Measurements from ENCODE around the gene TGIF2. TPM values are rescaled to one million over a fixed set of nuclear protein-coding genes. Genes with fewer than 3 reads are reported as not detected.

The TGIF2 gene
- total and polyA plus RNA-seq, 9 of the 15 experiments (the other 6 are each of a cell fraction or from before 2014, with no cell fraction given): 6.8 to 27.8 (median 15.7) TPM

DNA sequence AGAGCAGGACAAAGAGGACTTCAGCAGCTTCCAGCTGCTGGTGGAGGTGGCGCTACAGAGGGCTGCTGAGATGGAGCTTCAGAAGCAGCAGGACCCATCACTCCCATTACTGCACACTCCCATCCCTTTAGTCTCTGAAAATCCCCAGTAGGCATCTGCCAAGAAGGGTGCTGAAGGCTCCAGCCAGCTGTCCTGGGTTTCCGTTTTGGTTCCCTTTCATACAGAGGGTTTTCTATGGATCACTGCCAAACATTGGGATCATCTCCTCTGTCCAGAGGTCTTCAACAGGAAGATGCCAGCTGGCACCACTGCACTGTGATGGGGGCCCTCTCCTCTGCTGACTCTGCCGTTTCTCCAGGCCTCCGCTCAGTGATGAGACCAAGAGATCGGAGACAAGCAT, 17.9 kb downstream of the TGIF2 start:
- ChIA-PET POLR2A (interaction anchor here (0.7 kb wide), 2 partner anchors 15 to 594 kb away, joined by 4 read pairs; no protein-coding TSS in a partner anchor), CTCF (ENCODE audit: low intra/inter-chr PET ratio) (no interaction called here)
- H3K27ac ChIP-seq (ENCODE audit: extremely low read depth, low read depth, low read length): no peak overlapping the region; the same call in 2 of the 3 replicates
- H3K79me2 ChIP-seq (ENCODE audit: control insufficient read depth, insufficient read depth, low read length): no peaks in the 10 kb centered on the region
- no peak overlapping the region for H3K4me3 ChIP-seq
- H3K9me1 ChIP-seq (ENCODE audit: control insufficient read depth, insufficient read depth, low read length): peaks cover 3% of the 10 kb centered on the region
- no peaks in the 10 kb centered on the region for H3K9me3 ChIP-seq (replicated peaks; ENCODE audit: control insufficient read depth, insufficient read depth, low read depth, low read length)
- no peak overlapping the region for H2AFZ ChIP-seq (ENCODE audit: low read depth, low read length)
- no peak for DNase-seq (ENCODE audit: extremely low read depth in 1 of 4, low spot score in 3 of 4)
- no peak for FAIRE-seq
- peaks cover 18% of the 10 kb centered on the region; the same call in 2 of the 3 replicates for H3K36me3 ChIP-seq (ENCODE audit: control insufficient read depth, insufficient read depth, low read length)
- H3K9ac ChIP-seq (ENCODE audit: insufficient read depth in 1 of 2, low read depth in 2 of 2, low read length in 2 of 2): peak overlapping the region in 1 of 2 experiments; percentile 82; a peak in 2 of 4 replicates
- no peak overlapping the region for H3K4me2 ChIP-seq (ENCODE audit: insufficient read depth, low read length)
- no peaks in the 10 kb centered on the region for H3K27me3 ChIP-seq (ENCODE audit: control insufficient read depth in 2 of 2, insufficient read depth in 2 of 2, low read length in 2 of 2)
- peaks cover 7 to 11% of the 10 kb centered on the region in 2 experiments for H3K4me1 ChIP-seq (replicated peaks in 1 of 2; ENCODE audit: control insufficient read depth in 2 of 2, insufficient read depth in 2 of 2, low read length in 2 of 2)
- WGBS (ENCODE audit: insufficient coverage, low coverage, missing lambda C conversion rate): 93% methylated on average over 5 of the region's 5 CpGs
- BruUV-seq (replicated peaks): no TSS peak
- intact Hi-C loops (cut with micrococcal nuclease) (no loop called here), in situ Hi-C loops (cut with MboI) (no loop called here)
- ATAC-seq: no peak
- H4K20me1 ChIP-seq (replicated peaks; ENCODE audit: control insufficient read depth, insufficient read depth, low read length): peaks cover 8% of the 10 kb centered on the region; the same call in 1 of the 2 replicates
- TF ChIP-seq, protein P1, sequence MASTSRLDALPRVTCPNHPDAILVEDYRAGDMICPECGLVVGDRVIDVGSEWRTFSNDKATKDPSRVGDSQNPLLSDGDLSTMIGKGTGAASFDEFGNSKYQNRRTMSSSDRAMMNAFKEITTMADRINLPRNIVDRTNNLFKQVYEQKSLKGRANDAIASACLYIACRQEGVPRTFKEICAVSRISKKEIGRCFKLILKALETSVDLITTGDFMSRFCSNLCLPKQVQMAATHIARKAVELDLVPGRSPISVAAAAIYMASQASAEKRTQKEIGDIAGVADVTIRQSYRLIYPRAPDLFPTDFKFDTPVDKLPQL (IDR thresholded peaks at IDR 0.05; ENCODE audit: extremely low read depth, insufficient read length): no peak
- TF ChIP-seq, protein P2, sequence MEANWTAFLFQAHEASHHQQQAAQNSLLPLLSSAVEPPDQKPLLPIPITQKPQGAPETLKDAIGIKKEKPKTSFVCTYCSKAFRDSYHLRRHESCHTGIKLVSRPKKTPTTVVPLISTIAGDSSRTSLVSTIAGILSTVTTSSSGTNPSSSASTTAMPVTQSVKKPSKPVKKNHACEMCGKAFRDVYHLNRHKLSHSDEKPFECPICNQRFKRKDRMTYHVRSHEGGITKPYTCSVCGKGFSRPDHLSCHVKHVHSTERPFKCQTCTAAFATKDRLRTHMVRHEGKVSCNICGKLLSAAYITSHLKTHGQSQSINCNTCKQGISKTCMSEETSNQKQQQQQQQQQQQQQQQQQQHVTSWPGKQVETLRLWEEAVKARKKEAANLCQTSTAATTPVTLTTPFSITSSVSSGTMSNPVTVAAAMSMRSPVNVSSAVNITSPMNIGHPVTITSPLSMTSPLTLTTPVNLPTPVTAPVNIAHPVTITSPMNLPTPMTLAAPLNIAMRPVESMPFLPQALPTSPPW (CRISPR knock-in tag; IDR thresholded peaks at IDR 0.05): no peak
- TF ChIP-seq, protein P3, sequence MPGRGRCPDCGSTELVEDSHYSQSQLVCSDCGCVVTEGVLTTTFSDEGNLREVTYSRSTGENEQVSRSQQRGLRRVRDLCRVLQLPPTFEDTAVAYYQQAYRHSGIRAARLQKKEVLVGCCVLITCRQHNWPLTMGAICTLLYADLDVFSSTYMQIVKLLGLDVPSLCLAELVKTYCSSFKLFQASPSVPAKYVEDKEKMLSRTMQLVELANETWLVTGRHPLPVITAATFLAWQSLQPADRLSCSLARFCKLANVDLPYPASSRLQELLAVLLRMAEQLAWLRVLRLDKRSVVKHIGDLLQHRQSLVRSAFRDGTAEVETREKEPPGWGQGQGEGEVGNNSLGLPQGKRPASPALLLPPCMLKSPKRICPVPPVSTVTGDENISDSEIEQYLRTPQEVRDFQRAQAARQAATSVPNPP (IDR thresholded peaks at IDR 0.05; ENCODE audit: borderline replicate concordance, insufficient read depth, insufficient read length): no peak
- TF ChIP-seq, protein P4, sequence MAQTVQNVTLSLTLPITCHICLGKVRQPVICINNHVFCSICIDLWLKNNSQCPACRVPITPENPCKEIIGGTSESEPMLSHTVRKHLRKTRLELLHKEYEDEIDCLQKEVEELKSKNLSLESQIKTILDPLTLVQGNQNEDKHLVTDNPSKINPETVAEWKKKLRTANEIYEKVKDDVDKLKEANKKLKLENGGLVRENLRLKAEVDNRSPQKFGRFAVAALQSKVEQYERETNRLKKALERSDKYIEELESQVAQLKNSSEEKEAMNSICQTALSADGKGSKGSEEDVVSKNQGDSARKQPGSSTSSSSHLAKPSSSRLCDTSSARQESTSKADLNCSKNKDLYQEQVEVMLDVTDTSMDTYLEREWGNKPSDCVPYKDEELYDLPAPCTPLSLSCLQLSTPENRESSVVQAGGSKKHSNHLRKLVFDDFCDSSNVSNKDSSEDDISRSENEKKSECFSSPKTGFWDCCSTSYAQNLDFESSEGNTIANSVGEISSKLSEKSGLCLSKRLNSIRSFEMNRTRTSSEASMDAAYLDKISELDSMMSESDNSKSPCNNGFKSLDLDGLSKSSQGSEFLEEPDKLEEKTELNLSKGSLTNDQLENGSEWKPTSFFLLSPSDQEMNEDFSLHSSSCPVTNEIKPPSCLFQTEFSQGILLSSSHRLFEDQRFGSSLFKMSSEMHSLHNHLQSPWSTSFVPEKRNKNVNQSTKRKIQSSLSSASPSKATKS (CRISPR knock-in tag; IDR thresholded peaks at IDR 0.05): no peak
- TF ChIP-seq, protein P5, sequence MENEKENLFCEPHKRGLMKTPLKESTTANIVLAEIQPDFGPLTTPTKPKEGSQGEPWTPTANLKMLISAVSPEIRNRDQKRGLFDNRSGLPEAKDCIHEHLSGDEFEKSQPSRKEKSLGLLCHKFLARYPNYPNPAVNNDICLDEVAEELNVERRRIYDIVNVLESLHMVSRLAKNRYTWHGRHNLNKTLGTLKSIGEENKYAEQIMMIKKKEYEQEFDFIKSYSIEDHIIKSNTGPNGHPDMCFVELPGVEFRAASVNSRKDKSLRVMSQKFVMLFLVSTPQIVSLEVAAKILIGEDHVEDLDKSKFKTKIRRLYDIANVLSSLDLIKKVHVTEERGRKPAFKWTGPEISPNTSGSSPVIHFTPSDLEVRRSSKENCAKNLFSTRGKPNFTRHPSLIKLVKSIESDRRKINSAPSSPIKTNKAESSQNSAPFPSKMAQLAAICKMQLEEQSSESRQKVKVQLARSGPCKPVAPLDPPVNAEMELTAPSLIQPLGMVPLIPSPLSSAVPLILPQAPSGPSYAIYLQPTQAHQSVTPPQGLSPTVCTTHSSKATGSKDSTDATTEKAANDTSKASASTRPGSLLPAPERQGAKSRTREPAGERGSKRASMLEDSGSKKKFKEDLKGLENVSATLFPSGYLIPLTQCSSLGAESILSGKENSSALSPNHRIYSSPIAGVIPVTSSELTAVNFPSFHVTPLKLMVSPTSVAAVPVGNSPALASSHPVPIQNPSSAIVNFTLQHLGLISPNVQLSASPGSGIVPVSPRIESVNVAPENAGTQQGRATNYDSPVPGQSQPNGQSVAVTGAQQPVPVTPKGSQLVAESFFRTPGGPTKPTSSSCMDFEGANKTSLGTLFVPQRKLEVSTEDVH (IDR thresholded peaks at IDR 0.05; ENCODE audit: low read depth, partially characterized antibody): no peak
- TF ChIP-seq ESRRA (IDR thresholded peaks at IDR 0.05; ENCODE audit: borderline replicate concordance, low read depth): no peak
- TF ChIP-seq, protein P6, sequence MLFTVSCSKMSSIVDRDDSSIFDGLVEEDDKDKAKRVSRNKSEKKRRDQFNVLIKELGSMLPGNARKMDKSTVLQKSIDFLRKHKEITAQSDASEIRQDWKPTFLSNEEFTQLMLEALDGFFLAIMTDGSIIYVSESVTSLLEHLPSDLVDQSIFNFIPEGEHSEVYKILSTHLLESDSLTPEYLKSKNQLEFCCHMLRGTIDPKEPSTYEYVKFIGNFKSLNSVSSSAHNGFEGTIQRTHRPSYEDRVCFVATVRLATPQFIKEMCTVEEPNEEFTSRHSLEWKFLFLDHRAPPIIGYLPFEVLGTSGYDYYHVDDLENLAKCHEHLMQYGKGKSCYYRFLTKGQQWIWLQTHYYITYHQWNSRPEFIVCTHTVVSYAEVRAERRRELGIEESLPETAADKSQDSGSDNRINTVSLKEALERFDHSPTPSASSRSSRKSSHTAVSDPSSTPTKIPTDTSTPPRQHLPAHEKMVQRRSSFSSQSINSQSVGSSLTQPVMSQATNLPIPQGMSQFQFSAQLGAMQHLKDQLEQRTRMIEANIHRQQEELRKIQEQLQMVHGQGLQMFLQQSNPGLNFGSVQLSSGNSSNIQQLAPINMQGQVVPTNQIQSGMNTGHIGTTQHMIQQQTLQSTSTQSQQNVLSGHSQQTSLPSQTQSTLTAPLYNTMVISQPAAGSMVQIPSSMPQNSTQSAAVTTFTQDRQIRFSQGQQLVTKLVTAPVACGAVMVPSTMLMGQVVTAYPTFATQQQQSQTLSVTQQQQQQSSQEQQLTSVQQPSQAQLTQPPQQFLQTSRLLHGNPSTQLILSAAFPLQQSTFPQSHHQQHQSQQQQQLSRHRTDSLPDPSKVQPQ (CRISPR knock-in tag; IDR thresholded peaks at IDR 0.05; ENCODE audit: borderline replicate concordance): no peak
- no peak for TF ChIP-seq ZNF830 (CRISPR knock-in tag; IDR thresholded peaks at IDR 0.05)

All from K562 (cell line).